HepG2 (cell line): ENCODE data around the gene GAS5. TPM values are rescaled to one million over a fixed set of nuclear protein-coding genes. Genes with fewer than 3 reads are reported as not detected.

ENCODE experiments used
- ATAC-seq: fragments of 200-7000 bp; cut with Tn5 transposase; 3 replicates; pipeline ENCODE4 v1.9.1; 2020; ENCODE audit warnings: mild to moderate bottlenecking, moderate library complexity
- BruUV-seq: library from RNA; stranded (reverse); fragments of 400-500 nt; replicated peaks from 2 replicates; lab custom pipeline; 2021; lab: Mats Ljungman, UMichigan
- CTCF ChIA-PET: fragments of 300-600 bp; formaldehyde crosslinking; extraction: SDS; loops from one replicate; lab custom pipeline; 2021; ENCODE audit warnings: low total read pairs, inconsistent platforms, low intra/inter-chr PET ratio; lab: Yijun Ruan, JAX
- POLR2A ChIA-PET: fragments of 350-600 bp; sonication (Branson Sonifier 250); formaldehyde crosslinking; loops from one replicate; lab custom pipeline; 2020; ENCODE audit warnings: antibody characterized with exemption, inconsistent platforms; lab: Yijun Ruan, JAX
- DNase-seq: peaks from one replicate; pipeline ENCODE4 v3.0.0-alpha.2; 2015; ENCODE audit warnings: low spot score
- FAIRE-seq: peaks from 3 replicates; lab custom pipeline; 2011; peaks lifted over from hg19 to GRCh38; lab: Jason Lieb, UNC
- H2AFZ ChIP-seq: one replicate; pipeline ENCODE4 v1.6.1; 2011; ENCODE audit warnings: low read length, inconsistent platforms
- H3K27ac ChIP-seq: fragments of 300-600 bp; 3 replicates; pipeline ENCODE4 v1.8.0; 2011; ENCODE audit warnings: mixed run types, mild to moderate bottlenecking, mixed read lengths, low read length, inconsistent platforms; ENCODE audit not compliant: insufficient read depth; ENCODE audit errors: extremely low read length
- H3K27me3 ChIP-seq, 2 experiments: fragments of 200-600 bp in 1 of 2; 2 replicates in 1 of 2; 3 replicates in 1 of 2; pipeline versions ENCODE4 v1.6.0 to v1.8.0; 2011; ENCODE audit warnings: low read length in 2 of 2, mild to moderate bottlenecking in 2 of 2, moderate library complexity in 2 of 2, inconsistent platforms in 1 of 2; ENCODE audit not compliant: insufficient read depth in 2 of 2, control insufficient read depth in 1 of 2
- H3K36me3 ChIP-seq, 2 experiments: fragments of 200-600 bp in 1 of 2; replicated peaks in 1 of 2; 2 replicates in 1 of 2; 3 replicates in 1 of 2; pipeline versions ENCODE4 v1.5.1 to v1.8.0; 2011; ENCODE audit warnings: low read length in 2 of 2, inconsistent platforms in 1 of 2; ENCODE audit not compliant: insufficient read depth in 2 of 2, control insufficient read depth in 1 of 2
- H3K4me1 ChIP-seq: 2 replicates; pipeline ENCODE4 v1.5.1; 2012; ENCODE audit warnings: low read length, inconsistent platforms; ENCODE audit not compliant: insufficient read depth
- H3K4me2 ChIP-seq: 2 replicates; pipeline ENCODE4 v1.6.0; 2011; ENCODE audit warnings: low read depth, low read length, inconsistent platforms
- H3K4me3 ChIP-seq, 3 experiments: fragments of 200-600 bp in 1 of 3; sonication (generic), shearing (Covaris generic) in 1 of 3; replicated peaks in 1 of 3; 2 replicates each; pipeline ENCODE4 v1.5.1; 2011 to 2016; ENCODE audit warnings: low read length in 3 of 3, inconsistent platforms in 2 of 3, low read depth in 2 of 3, mild to moderate bottlenecking in 2 of 3, control low read depth in 1 of 3, mixed read lengths in 1 of 3; ENCODE audit not compliant: insufficient read depth in 1 of 3
- H3K79me2 ChIP-seq: one replicate; pipeline ENCODE4 v1.6.1; 2011; ENCODE audit warnings: low read length, inconsistent platforms; ENCODE audit not compliant: insufficient read depth
- H3K9ac ChIP-seq: 2 replicates; pipeline ENCODE4 v1.6.0; 2011; ENCODE audit warnings: mild to moderate bottlenecking, low read depth, low read length, inconsistent platforms; ENCODE audit not compliant: insufficient read depth
- H3K9me3 ChIP-seq: 2 replicates; pipeline ENCODE4 v1.5.1; 2012; ENCODE audit warnings: mild to moderate bottlenecking, low read length
- H4K20me1 ChIP-seq: 2 replicates; pipeline ENCODE4 v1.6.0; 2011; ENCODE audit warnings: inconsistent platforms, mild to moderate bottlenecking, low read length, moderate library complexity; ENCODE audit not compliant: insufficient read depth
- NCOA1 ChIP-seq: sonication (generic); formaldehyde crosslinking; IDR thresholded peaks from 2 replicates; pipeline ENCODE4 v1.9.0; 2021; ENCODE audit warnings: missing genetic modification reagents
- NR2F2 ChIP-seq: IDR thresholded peaks from 2 replicates; pipeline ENCODE4 v1.6.1; 2012; ENCODE audit warnings: low read depth, inconsistent platforms, borderline replicate concordance
- SNAI1 ChIP-seq: sonication (generic); formaldehyde crosslinking; IDR thresholded peaks from 2 replicates; pipeline ENCODE4 v1.5.0; 2020; ENCODE audit warnings: mild to moderate bottlenecking, missing genetic modification reagents, borderline replicate concordance
- SOX13 ChIP-seq, 3 experiments: fragments of 450-650 bp in 1 of 3; sonication (generic) in 1 of 3; formaldehyde crosslinking in 1 of 3; IDR thresholded peaks in 2 of 3; conservative IDR thresholded peaks in 1 of 3; 2 replicates each; pipeline versions ENCODE4 v1.5.0 to v1.6.1; 2016 to 2020; ENCODE audit warnings: antibody characterized with exemption in 1 of 3, mild to moderate bottlenecking in 1 of 3, missing compliant biosample characterization in 1 of 3, missing genetic modification reagents in 1 of 3, moderate library complexity in 1 of 3
- SP4 ChIP-seq: sonication (generic); formaldehyde crosslinking; IDR thresholded peaks from 2 replicates; pipeline ENCODE4 v1.8.1; 2023; ENCODE audit warnings: mild to moderate bottlenecking, missing genetic modification reagents
- ZNF333 ChIP-seq: sonication (generic); formaldehyde crosslinking; IDR thresholded peaks from 2 replicates; pipeline ENCODE4 v1.4.0; 2020; ENCODE audit warnings: mild to moderate bottlenecking, missing genetic modification reagents, borderline replicate concordance
- ZNF367 ChIP-seq: sonication (generic); formaldehyde crosslinking; IDR thresholded peaks from 2 replicates; pipeline ENCODE4 v1.4.0; 2020; ENCODE audit warnings: missing genetic modification reagents, borderline replicate concordance
- ZNF75D ChIP-seq: sonication (generic); formaldehyde crosslinking; IDR thresholded peaks from 2 replicates; pipeline ENCODE4 v1.8.1; 2023; ENCODE audit warnings: missing genetic modification reagents, mild to moderate bottlenecking, borderline replicate concordance
- ZSCAN25 ChIP-seq: sonication (generic); formaldehyde crosslinking; IDR thresholded peaks from 2 replicates; pipeline ENCODE4 v1.8.0; 2022; ENCODE audit warnings: mild to moderate bottlenecking, missing genetic modification reagents
- WGBS: methylation state at CpG from one replicate; pipeline ENCODE4 v1.1.6; 2017; ENCODE audit warnings: low lambda C conversion rate; 5-methylcytosine and 5-hydroxymethylcytosine counted together
- in situ Hi-C: cut with HindIII; loops from 2 replicates; pipeline ENCODE4 v1.10.0; 2017; ENCODE audit warnings: low pct_unique_long_range_greater_than_20kb; ENCODE audit not compliant: extremely low pct_ligation_motif_present
- intact Hi-C: fragments of 100-400 bp; cut with micrococcal nuclease; formaldehyde crosslinking; loops from one replicate; pipeline ENCODE4 v1.10.0; 2022; ENCODE audit not compliant: unreplicated experiment
- polyA plus RNA-seq, 8 experiments: library from polyadenylated mRNA; depleted of rRNA in 3 of 8; stranded (reverse) in 7 of 8; unstranded in 1 of 8; fragments of >200 nt; fragmentation: Illumina TruSeq in 4 of 8; extraction: Trizol in 4 of 8; gene quantifications; 2 replicates each; pipeline versions ENCODE4 v1.2.1 to v1.2.3, GENCODE V29; 2011 to 2016; ENCODE audit warnings: low read depth in 4 of 8, missing spikeins in 1 of 8, mixed read lengths in 1 of 8; ENCODE audit not compliant: insufficient read depth in 1 of 8
- total RNA-seq, 5 experiments: library from RNA; depleted of rRNA; stranded (reverse); fragments of >200 nt; fragmentation: Illumina TruSeq; extraction: Trizol; gene quantifications; 2 replicates each; pipeline ENCODE4 v1.2.3, GENCODE V29; 2016; ENCODE audit warnings: low read depth in 1 of 5
- TF ChIP-seq, protein P1 (sequence below): sonication (generic); formaldehyde crosslinking; IDR thresholded peaks from 2 replicates; pipeline ENCODE4 v1.5.0; 2020; ENCODE audit warnings: missing genetic modification reagents
- TF ChIP-seq, protein P2 (sequence below): sonication (generic); formaldehyde crosslinking; IDR thresholded peaks from 2 replicates; pipeline ENCODE4 v1.4.0; 2020; ENCODE audit warnings: missing genetic modification reagents
- TF ChIP-seq, protein P3 (sequence below): sonication (generic); formaldehyde crosslinking; IDR thresholded peaks from 2 replicates; pipeline ENCODE4 v1.5.1; 2020; ENCODE audit warnings: mild to moderate bottlenecking, missing genetic modification reagents, moderate library complexity

The GAS5 gene
- total and polyA plus RNA-seq, 2 of the 13 experiments (the other 11 are each of a cell fraction or from before 2014, with no cell fraction given) = 352 to 738 TPM

DNA sequence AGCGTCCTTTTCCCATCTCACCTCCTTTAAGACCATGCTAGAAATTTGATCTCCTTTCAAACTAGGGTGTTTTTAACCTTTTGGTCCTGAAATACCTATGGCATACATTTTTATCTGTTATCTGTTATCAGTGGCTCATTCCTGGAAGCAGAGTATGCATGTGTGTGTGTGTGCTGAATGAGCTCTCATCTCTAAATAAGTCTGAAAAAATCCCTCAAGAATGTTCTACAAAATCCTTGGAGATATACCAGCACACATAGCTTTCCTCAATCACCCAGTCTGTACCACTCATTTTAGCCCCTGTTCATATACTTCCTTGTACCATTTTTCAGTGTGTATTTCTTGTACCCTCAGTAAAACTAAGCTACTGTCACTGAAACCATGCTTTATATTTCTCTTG, 49.3 kb downstream of the GAS5 start:
- Histone ChIP-seq H2AFZ (no peak overlapping the region), H3K9ac (no peak overlapping the region), H3K4me2 (no peak overlapping the region), H3K36me3 (no peaks in the 10 kb centered on the region; a peak in 1 of 5 replicates), H4K20me1 (no peaks in the 10 kb centered on the region), H3K27me3 (no peaks in the 10 kb centered on the region; a peak in 1 of 5 replicates), H3K27ac (no peak overlapping the region), H3K4me1 (peaks cover 27% of the 10 kb centered on the region), H3K79me2 (peaks cover 39% of the 10 kb centered on the region), H3K4me3 (no peak overlapping the region), H3K9me3 (no peaks in the 10 kb centered on the region)
- ChIA-PET CTCF (no interaction called here), POLR2A (no interaction called here)
- no peak for DNase-seq
- no TSS peak for BruUV-seq
- no peak for ATAC-seq
- in situ Hi-C loops = no loop called here
- WGBS = 89% methylated on average over 1 of the region's 1 CpG
- FAIRE-seq = no peak
- intact Hi-C loops = no loop called here
- TF ChIP-seq NR2F2 (no peak), ZNF367 (CRISPR knock-in tag) (no peak), NCOA1 (no peak), ZNF75D (no peak), SP4 (CRISPR knock-in tag) (no peak), ZSCAN25 (CRISPR knock-in tag) (no peak), SNAI1 (CRISPR knock-in tag) (no peak), ZNF333 (CRISPR knock-in tag) (no peak), SOX13 (IDR thresholded peaks at IDR 0.05) (no peak), SOX13 (CRISPR knock-in tag; conservative IDR thresholded peaks at IDR 0.05 in 1 of 2, IDR thresholded peaks at IDR 0.05 in 1 of 2) (no peak)
- TF ChIP-seq, protein P1, sequence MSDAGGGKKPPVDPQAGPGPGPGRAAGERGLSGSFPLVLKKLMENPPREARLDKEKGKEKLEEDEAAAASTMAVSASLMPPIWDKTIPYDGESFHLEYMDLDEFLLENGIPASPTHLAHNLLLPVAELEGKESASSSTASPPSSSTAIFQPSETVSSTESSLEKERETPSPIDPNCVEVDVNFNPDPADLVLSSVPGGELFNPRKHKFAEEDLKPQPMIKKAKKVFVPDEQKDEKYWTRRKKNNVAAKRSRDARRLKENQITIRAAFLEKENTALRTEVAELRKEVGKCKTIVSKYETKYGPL (CRISPR knock-in tag) = no peak
- TF ChIP-seq, protein P2, sequence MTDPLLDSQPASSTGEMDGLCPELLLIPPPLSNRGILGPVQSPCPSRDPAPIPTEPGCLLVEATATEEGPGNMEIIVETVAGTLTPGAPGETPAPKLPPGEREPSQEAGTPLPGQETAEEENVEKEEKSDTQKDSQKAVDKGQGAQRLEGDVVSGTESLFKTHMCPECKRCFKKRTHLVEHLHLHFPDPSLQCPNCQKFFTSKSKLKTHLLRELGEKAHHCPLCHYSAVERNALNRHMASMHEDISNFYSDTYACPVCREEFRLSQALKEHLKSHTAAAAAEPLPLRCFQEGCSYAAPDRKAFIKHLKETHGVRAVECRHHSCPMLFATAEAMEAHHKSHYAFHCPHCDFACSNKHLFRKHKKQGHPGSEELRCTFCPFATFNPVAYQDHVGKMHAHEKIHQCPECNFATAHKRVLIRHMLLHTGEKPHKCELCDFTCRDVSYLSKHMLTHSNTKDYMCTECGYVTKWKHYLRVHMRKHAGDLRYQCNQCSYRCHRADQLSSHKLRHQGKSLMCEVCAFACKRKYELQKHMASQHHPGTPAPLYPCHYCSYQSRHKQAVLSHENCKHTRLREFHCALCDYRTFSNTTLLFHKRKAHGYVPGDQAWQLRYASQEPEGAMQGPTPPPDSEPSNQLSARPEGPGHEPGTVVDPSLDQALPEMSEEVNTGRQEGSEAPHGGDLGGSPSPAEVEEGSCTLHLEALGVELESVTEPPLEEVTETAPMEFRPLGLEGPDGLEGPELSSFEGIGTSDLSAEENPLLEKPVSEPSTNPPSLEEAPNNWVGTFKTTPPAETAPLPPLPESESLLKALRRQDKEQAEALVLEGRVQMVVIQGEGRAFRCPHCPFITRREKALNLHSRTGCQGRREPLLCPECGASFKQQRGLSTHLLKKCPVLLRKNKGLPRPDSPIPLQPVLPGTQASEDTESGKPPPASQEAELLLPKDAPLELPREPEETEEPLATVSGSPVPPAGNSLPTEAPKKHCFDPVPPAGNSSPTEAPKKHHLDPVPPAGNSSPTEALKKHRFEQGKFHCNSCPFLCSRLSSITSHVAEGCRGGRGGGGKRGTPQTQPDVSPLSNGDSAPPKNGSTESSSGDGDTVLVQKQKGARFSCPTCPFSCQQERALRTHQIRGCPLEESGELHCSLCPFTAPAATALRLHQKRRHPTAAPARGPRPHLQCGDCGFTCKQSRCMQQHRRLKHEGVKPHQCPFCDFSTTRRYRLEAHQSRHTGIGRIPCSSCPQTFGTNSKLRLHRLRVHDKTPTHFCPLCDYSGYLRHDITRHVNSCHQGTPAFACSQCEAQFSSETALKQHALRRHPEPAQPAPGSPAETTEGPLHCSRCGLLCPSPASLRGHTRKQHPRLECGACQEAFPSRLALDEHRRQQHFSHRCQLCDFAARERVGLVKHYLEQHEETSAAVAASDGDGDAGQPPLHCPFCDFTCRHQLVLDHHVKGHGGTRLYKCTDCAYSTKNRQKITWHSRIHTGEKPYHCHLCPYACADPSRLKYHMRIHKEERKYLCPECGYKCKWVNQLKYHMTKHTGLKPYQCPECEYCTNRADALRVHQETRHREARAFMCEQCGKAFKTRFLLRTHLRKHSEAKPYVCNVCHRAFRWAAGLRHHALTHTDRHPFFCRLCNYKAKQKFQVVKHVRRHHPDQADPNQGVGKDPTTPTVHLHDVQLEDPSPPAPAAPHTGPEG (CRISPR knock-in tag) = no peak
- TF ChIP-seq, protein P3, sequence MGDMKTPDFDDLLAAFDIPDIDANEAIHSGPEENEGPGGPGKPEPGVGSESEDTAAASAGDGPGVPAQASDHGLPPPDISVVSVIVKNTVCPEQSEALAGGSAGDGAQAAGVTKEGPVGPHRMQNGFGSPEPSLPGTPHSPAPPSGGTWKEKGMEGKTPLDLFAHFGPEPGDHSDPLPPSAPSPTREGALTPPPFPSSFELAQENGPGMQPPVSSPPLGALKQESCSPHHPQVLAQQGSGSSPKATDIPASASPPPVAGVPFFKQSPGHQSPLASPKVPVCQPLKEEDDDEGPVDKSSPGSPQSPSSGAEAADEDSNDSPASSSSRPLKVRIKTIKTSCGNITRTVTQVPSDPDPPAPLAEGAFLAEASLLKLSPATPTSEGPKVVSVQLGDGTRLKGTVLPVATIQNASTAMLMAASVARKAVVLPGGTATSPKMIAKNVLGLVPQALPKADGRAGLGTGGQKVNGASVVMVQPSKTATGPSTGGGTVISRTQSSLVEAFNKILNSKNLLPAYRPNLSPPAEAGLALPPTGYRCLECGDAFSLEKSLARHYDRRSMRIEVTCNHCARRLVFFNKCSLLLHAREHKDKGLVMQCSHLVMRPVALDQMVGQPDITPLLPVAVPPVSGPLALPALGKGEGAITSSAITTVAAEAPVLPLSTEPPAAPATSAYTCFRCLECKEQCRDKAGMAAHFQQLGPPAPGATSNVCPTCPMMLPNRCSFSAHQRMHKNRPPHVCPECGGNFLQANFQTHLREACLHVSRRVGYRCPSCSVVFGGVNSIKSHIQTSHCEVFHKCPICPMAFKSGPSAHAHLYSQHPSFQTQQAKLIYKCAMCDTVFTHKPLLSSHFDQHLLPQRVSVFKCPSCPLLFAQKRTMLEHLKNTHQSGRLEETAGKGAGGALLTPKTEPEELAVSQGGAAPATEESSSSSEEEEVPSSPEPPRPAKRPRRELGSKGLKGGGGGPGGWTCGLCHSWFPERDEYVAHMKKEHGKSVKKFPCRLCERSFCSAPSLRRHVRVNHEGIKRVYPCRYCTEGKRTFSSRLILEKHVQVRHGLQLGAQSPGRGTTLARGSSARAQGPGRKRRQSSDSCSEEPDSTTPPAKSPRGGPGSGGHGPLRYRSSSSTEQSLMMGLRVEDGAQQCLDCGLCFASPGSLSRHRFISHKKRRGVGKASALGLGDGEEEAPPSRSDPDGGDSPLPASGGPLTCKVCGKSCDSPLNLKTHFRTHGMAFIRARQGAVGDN = no peak
